AG10803 (cell line): ENCODE measurements around the gene ARHGAP24.

Experiments
- DNase-seq: peaks from one replicate; pipeline ENCODE4 v3.0.0; 2010; ENCODE audit warnings: low read depth
- H3K4me3 ChIP-seq: 2 replicates; pipeline ENCODE4 v1.5.1; 2011; ENCODE audit warnings: mild to moderate bottlenecking, low read length, control low read depth
- CTCF ChIP-seq: conservative IDR thresholded peaks from 2 replicates; pipeline ENCODE4 v1.5.1; 2011; ENCODE audit warnings: mild to moderate bottlenecking, low read length, control low read depth, inconsistent platforms

ARHGAP24 gene

GRCh38 chr4:85942107-85942506, 467.2 kb downstream of the ARHGAP24 start:
- no peak for DNase-seq
- H3K4me3 ChIP-seq: no peak overlapping the region
- no peak for TF ChIP-seq CTCF

DNA sequence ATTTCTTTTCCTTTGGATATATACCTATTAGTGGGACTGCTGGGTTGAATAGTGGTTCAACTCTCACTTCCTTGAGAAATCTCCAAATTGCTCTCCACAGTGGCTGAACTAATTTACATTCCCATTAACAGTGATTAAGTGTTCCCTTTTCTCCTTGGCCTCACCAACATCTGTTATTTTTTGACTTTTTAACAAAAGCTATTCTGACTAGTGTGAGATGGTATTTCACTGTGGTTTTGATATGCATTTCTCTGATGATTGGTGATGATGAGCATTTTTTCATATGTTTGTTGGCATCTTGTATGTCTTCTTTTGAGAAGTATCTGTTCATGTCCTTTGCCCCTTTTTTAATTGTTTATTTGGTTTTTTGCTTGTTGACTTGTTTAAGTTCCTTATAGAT, 471.9 kb downstream of the ARHGAP24 start:
- no peak for DNase-seq
- no peak for TF ChIP-seq CTCF
- no peak overlapping the region for H3K4me3 ChIP-seq

GRCh38 chr4:85951099-85951498, 476.1 kb downstream of the ARHGAP24 start:
- no peak for TF ChIP-seq CTCF
- no peak for DNase-seq
- H3K4me3 ChIP-seq: no peak overlapping the region

- H3K4me3 ChIP-seq: no peak overlapping the region
- peak; percentile 34 for DNase-seq
- TF ChIP-seq CTCF: no peak
These were observed 477.6 kb downstream of the ARHGAP24 start for GRCh38 chr4:85952528-85952927.

DNA sequence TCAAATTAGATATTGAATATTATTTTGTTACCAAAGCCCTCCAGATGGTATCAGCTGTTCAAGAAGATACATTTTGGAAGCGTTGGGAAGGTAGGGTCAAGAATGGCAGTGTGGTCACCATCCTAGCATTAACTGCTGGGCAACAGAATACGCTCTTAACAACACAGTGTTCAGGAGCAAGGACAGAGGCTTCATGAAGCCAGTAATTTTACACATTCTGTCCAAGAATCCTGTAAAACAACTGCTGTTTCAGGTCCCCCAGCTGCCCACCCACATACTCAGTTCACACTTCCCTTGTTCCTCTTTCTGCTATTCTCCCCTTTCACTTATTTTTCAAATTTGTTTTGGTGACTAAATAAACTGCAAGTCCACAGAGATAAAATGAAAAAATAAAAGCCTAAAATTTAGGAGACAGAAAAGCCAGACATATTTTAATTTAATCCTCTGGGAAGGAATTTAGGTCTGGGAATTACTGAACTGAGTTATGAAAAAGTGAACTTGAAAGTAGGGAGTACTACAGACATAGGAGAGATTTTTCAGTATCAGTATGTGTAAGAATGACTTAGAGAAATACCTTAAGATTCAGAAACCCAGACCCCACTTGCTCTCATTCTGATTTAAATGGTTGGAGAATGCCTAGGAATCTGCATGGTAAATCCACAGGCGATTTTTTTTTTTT, 478.2 kb downstream of the ARHGAP24 start:
- TF ChIP-seq CTCF: no peak
- DNase-seq: no peak
- H3K4me3 ChIP-seq: no peak overlapping the region

DNA sequence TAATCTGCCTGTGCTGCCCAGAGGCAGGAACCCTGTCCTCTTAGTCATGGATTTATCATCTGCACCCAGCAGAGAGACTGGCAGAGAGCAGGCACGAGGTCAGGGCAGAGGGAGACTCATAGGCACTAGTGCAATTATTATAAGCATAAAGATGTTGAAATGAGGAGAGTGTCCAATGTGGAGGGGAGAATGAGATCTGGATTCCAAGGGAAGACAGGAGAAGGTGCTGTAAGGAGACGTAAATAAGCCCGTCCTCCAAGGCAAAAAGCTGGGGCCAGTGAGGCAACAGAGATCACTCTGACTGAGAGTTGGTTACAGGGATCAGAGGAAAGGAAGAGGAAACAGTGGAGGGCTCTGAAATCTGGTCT, 478.7 kb downstream of the ARHGAP24 start:
- DNase-seq: peak; percentile 40
- TF ChIP-seq CTCF: no peak
- no peak overlapping the region for H3K4me3 ChIP-seq

GRCh38 chr4:85955620-85956292, 480.8 kb downstream of the ARHGAP24 start:
- H3K4me3 ChIP-seq: no peak overlapping the region
- no peak for TF ChIP-seq CTCF
- no peak for DNase-seq
